Colon (tissue), 2 donors: ENCODE results near the gene LARGE1.
"Not testable (repeated sequence)": the region's sequence is repeated elsewhere in the genome, so short reads cannot be mapped to it uniquely, and the experiment has no call there.

Experiments
- FAIRE-seq: peaks from 2 replicates; lab custom pipeline; 2012; peaks lifted over from hg19 to GRCh38; lab: Jason Lieb, UNC
- donor health status: control.
- donor health status: control.

The LARGE1 gene

GRCh38 chr22:33472462-33473344 lies 447.6 kb downstream of the LARGE1 start:
- no peak for FAIRE-seq

GRCh38 chr22:33470456-33470855 lies 449.8 kb downstream of the LARGE1 start:
- no peak for FAIRE-seq

GRCh38 chr22:33467620-33468095 lies 452.6 kb downstream of the LARGE1 start:
- FAIRE-seq, result no peak

- no peak for FAIRE-seq
Measured at GRCh38 chr22:33467080-33467479, 453.2 kb downstream of the LARGE1 start.

- no peak for FAIRE-seq
Measured at GRCh38 chr22:33465554-33465953, 454.7 kb downstream of the LARGE1 start.

- FAIRE-seq, result no peak
Measured at GRCh38 chr22:33464698-33465097, 455.6 kb downstream of the LARGE1 start.

GRCh38 chr22:33461698-33462434 lies 458.4 kb downstream of the LARGE1 start:
- FAIRE-seq, result no peak

- not testable (repeated sequence) for FAIRE-seq
Measured at GRCh38 chr22:33461245-33461644, 459.0 kb downstream of the LARGE1 start.

- FAIRE-seq, result no peak
Measured at GRCh38 chr22:33459137-33459536, 461.1 kb downstream of the LARGE1 start.

- no peak for FAIRE-seq
Measured at GRCh38 chr22:33456511-33456910, 463.8 kb downstream of the LARGE1 start.

- no peak for FAIRE-seq
Measured at GRCh38 chr22:33455036-33455435, 465.2 kb downstream of the LARGE1 start.

- no peak for FAIRE-seq
Measured at GRCh38 chr22:33451866-33452469, 468.3 kb downstream of the LARGE1 start.

- FAIRE-seq, result no peak
Measured at GRCh38 chr22:33450756-33451155, 469.5 kb downstream of the LARGE1 start.

- no peak for FAIRE-seq
Measured at GRCh38 chr22:33447733-33448132, 472.5 kb downstream of the LARGE1 start.

GRCh38 chr22:33443683-33444082 lies 476.6 kb downstream of the LARGE1 start:
- FAIRE-seq, result no peak

GRCh38 chr22:33440756-33441155 lies 479.5 kb downstream of the LARGE1 start:
- FAIRE-seq, result no peak

GRCh38 chr22:33438273-33438672 lies 482.0 kb downstream of the LARGE1 start:
- no peak for FAIRE-seq

- no peak for FAIRE-seq
Measured at GRCh38 chr22:33431300-33431699, 489.0 kb downstream of the LARGE1 start.

GRCh38 chr22:33429281-33429680 lies 491.0 kb downstream of the LARGE1 start:
- no peak for FAIRE-seq

GRCh38 chr22:33427461-33427860 lies 492.8 kb downstream of the LARGE1 start:
- no peak for FAIRE-seq

GRCh38 chr22:33426451-33426850 lies 493.8 kb downstream of the LARGE1 start:
- FAIRE-seq, result no peak

- no peak for FAIRE-seq
Measured at GRCh38 chr22:33421859-33422258, 498.4 kb downstream of the LARGE1 start.

- no peak for FAIRE-seq
Measured at GRCh38 chr22:33418484-33418883, 501.8 kb downstream of the LARGE1 start.
